NT2/D1 (cell line): ENCODE results near the gene NPM3.

Experiments used
- DNase-seq: peaks from one replicate; pipeline ENCODE4 v3.0.0-alpha.2; 2011; ENCODE audit warnings: low read depth, low spot score
- H3K27me3 ChIP-seq: 2 replicates; pipeline ENCODE4 v1.6.0; 2011; ENCODE audit warnings: mild to moderate bottlenecking; ENCODE audit not compliant: insufficient read length, insufficient read depth
- H3K36me3 ChIP-seq: 2 replicates; pipeline ENCODE4 v1.6.1; 2011; ENCODE audit warnings: mild to moderate bottlenecking, low read length, mixed read lengths; ENCODE audit not compliant: insufficient read depth, insufficient read length
- H3K4me1 ChIP-seq: 2 replicates; pipeline ENCODE4 v1.5.1; 2011; ENCODE audit not compliant: insufficient read depth, insufficient read length
- H3K4me3 ChIP-seq: 2 replicates; pipeline ENCODE4 v1.5.1; 2011; ENCODE audit warnings: low read depth; ENCODE audit not compliant: insufficient read length
- H3K9ac ChIP-seq: 2 replicates; pipeline ENCODE4 v1.6.0; 2011; ENCODE audit warnings: low read depth; ENCODE audit not compliant: insufficient read length
- H3K9me3 ChIP-seq: 2 replicates; pipeline ENCODE4 v1.5.1; 2011; ENCODE audit warnings: mild to moderate bottlenecking, low read length; ENCODE audit not compliant: insufficient read depth
- SUZ12 ChIP-seq: IDR thresholded peaks from 2 replicates; pipeline ENCODE4 v1.6.1; 2011; ENCODE audit not compliant: insufficient read length, insufficient read depth; ENCODE audit errors: extremely low read depth
- YY1 ChIP-seq: IDR thresholded peaks from 2 replicates; pipeline ENCODE4 v1.6.1; 2011; ENCODE audit not compliant: insufficient read length, insufficient read depth
- ZNF274 ChIP-seq: IDR thresholded peaks from 2 replicates; pipeline ENCODE4 v1.6.1; 2011; ENCODE audit warnings: mild to moderate bottlenecking, low read depth, low read length

NPM3 gene

GRCh38 chr10:101780818-101781654 is 2.2 kb downstream of the NPM3 start:
- TF ChIP-seq YY1, result no peak
- no peak for TF ChIP-seq SUZ12
- no peak for TF ChIP-seq ZNF274
- peaks cover 20% of the 10 kb centered on the region for H3K4me1 ChIP-seq
- peaks cover 8% of the 10 kb centered on the region; the same call in 1 of the 2 replicates for H3K9me3 ChIP-seq
- no peak overlapping the region for H3K4me3 ChIP-seq
- peaks cover 30% of the 10 kb centered on the region for H3K36me3 ChIP-seq
- peaks cover 24% of the 10 kb centered on the region for H3K27me3 ChIP-seq
- H3K9ac ChIP-seq, result no peak overlapping the region
- peak; percentile 47 for DNase-seq

DNA sequence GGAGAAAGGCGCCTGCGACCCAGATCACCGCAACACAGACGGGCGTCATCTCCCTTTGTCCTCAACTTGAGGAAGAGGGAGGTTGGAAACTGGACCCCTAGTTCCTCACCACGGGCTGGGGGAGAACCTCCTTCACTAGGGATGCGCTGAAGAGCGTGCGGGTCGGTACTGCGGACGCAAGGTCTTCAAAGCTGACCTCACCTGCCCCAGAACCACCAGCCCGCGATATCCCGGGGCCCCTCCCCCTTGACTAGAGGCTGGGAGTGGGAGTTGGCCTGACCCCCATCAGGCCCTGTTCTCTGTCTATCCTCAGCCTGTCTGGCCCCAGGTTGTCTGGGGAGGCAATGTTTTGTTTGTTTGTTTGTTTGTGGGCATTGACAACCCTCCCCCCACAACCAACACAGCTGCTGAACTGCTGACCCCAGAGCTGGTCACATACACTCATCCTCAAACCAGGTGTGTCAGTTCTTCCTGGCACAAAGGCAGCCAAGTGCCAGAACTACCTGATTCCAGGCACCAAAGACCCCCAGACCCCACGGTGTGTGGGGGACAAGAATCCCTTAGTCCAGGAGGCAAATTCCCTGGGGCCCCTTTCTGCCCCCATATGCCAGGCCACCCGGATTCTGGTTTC is 2.9 kb downstream of the NPM3 start:
- no peak for DNase-seq
- peaks cover 8% of the 10 kb centered on the region; the same call in 1 of the 2 replicates for H3K9me3 ChIP-seq
- H3K36me3 ChIP-seq, result peaks cover 24% of the 10 kb centered on the region
- no peak overlapping the region for H3K9ac ChIP-seq
- H3K27me3 ChIP-seq, result peaks cover 27% of the 10 kb centered on the region
- TF ChIP-seq SUZ12 (no peak), YY1 (no peak), ZNF274 (no peak)
- no peak overlapping the region for H3K4me3 ChIP-seq
- peaks cover 20% of the 10 kb centered on the region for H3K4me1 ChIP-seq

- DNase-seq, result no peak
- Histone ChIP-seq H3K27me3 (peaks cover 33% of the 10 kb centered on the region), H3K4me3 (peak overlapping the region; percentile 9), H3K9ac (no peak overlapping the region), H3K9me3 (peaks cover 8% of the 10 kb centered on the region; the same call in 1 of the 2 replicates), H3K4me1 (peaks cover 20% of the 10 kb centered on the region), H3K36me3 (peaks cover 24% of the 10 kb centered on the region)
- TF ChIP-seq ZNF274 (no peak), YY1 (no peak), SUZ12 (no peak)
Observed at GRCh38 chr10:101779544-101780186, 3.6 kb downstream of the NPM3 start.

DNA sequence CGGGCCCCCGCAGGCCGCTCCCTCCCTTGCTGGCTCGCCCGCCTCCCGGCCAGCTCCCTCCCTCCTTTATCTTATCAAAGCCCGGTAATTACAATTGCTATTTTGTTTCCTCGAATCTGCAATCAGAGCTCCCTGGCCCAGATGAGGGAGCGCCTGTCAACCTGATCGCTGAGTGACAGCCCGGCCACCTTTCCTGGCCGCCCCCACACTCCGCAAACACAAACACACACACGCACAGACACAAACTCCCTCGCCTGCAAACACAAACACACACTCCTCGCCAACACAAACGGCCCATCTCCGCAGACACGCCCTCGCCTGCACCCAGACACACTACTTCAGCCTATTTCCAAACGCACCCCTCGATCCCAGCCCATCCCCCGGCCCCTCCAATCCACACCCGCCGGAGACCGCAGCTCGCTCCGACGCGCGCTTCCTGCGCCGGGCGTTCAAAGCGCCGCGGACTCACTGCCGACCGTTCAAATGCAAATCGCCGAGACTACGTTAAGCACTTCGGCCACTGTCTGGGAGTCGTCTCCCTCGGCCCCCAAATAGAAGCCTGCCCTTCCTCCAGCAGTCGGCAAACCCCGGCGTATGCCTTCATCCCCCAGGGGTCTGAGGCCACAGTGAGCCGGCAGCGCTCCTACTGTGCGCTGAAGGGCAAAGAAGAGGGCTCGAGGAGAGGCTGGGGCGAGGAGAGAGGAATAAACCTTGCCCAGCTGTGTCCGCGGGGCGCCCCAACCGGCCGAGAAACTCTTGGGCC is 4.3 kb downstream of the NPM3 start:
- no peak for TF ChIP-seq SUZ12
- Histone ChIP-seq H3K4me3 (peak overlapping the region; percentile 19), H3K9me3 (peaks cover 8% of the 10 kb centered on the region; the same call in 1 of the 2 replicates), H3K9ac (peak overlapping the region; percentile 16), H3K36me3 (peaks cover 24% of the 10 kb centered on the region), H3K27me3 (peaks cover 40% of the 10 kb centered on the region), H3K4me1 (peaks cover 20% of the 10 kb centered on the region)
- peak; percentile 70 for DNase-seq

- peaks cover 47% of the 10 kb centered on the region for H3K27me3 ChIP-seq
- peaks cover 20% of the 10 kb centered on the region for H3K4me1 ChIP-seq
Observed at GRCh38 chr10:101778151-101778780, 5.0 kb downstream of the NPM3 start.

DNA sequence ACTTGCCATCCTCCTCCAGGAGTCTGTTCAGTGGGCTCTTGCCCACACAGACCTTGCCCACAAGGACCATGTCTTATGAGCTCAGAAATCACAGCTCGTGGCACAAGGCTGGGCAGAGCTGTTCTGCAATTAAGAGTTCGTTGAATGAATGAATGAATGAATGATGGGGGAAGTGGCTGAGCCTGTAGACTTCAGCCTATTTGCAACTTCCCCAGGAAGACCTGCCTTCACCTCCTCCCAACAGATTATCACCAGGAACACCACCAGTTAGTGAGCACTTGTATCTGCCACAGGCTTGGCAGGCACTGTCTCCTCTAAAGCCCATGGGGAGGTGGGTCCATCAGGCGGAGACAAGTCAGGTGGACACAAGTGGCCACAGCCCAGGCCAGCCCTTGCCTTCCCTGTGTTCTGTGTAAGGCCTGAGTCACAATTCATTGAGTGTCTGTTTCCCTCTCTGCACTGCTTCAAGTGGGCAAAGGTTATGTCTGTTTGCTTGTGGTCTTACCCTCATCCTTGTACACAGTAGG is 5.6 kb downstream of the NPM3 start:
- no peak for DNase-seq
- Histone ChIP-seq H3K4me1 (peaks cover 19% of the 10 kb centered on the region), H3K36me3 (peaks cover 24% of the 10 kb centered on the region), H3K9me3 (peaks cover 8% of the 10 kb centered on the region; the same call in 1 of the 2 replicates), H3K4me3 (no peak overlapping the region), H3K9ac (no peak overlapping the region), H3K27me3 (peaks cover 53% of the 10 kb centered on the region)
- TF ChIP-seq ZNF274 (no peak), YY1 (no peak), SUZ12 (no peak)

More at GRCh38 chr10:101778151-101778780, 5.0 kb downstream of the NPM3 start:
- DNase-seq, result no peak
- no peak for TF ChIP-seq SUZ12
- TF ChIP-seq YY1, result no peak
- no peak for TF ChIP-seq ZNF274
- Histone ChIP-seq H3K4me3 (peak overlapping the region; percentile 19), H3K9me3 (peaks cover 8% of the 10 kb centered on the region; the same call in 1 of the 2 replicates), H3K9ac (no peak overlapping the region), H3K36me3 (peaks cover 24% of the 10 kb centered on the region)
